HG03159 (cell line): Measurements from ENCODE around the gene OLFM2.
"Not testable (repeated sequence)": the region's sequence is repeated elsewhere in the genome, so short reads cannot be mapped to it uniquely, and the experiment has no call there.

Source experiments
- ATAC-seq: cut with Tn5 transposase; IDR thresholded peaks from one replicate; pipeline ENCODE4 v1.9.1; 2021; ENCODE audit warnings: mild to moderate bottlenecking, moderate library complexity; ENCODE audit not compliant: unreplicated experiment

OLFM2 gene

GRCh38 chr19:9836021-9836420, 100.3 kb downstream of the OLFM2 start:
- no peak for ATAC-seq

DNA sequence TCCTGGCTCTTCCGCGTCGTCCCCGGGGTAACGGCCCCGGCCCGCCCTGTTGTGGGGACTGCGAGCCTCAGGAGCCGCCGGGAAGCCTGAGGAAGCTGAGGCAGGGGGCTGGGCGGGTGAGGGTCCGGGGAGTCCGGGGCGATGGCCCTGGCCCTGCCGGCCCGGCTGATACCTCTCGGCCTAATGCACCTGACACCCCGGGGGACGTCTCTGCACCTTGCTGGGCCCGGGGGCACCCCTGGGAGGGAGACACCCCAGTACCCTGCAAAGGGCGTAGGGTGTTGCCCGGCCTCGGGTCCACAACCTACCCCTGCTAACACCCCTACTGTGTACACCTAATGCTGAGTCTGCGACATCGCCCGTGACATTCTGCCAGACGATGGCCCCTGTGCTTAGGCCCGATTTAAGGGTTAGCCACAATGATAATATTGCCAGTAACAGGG, 100.8 kb downstream of the OLFM2 start:
- peak; percentile 5 for ATAC-seq

- ATAC-seq: peak; percentile 93
Measured at GRCh38 chr19:9834726-9835506, 101.4 kb downstream of the OLFM2 start, which contains the start of gene PIN1. Gene PIN1 (plus strand): TSS chr19:9835318. CDS start chr19:9835345, 27 bp downstream.

DNA sequence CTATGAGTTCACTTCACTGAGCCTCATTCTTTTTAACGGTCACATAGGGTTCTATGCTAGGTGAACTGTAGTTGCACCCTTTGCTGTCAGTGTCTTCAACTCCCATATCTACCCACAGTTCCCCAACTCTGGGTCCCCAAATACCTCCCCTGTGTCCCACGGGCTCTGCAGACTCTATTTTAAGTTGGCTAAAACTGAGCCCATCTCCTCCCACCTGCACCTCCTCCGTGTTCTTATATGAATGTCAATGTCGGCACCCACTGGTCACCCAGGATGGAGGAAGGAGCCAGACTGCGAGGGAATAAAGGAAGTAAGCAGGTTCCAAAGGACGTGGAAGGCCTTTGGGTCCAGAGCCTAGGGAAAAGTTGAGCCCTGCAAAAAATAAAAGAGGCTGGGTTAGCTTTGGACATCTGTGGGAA, 102.0 kb downstream of the OLFM2 start:
- no peak for ATAC-seq

GRCh38 chr19:9828551-9829063, 107.7 kb downstream of the OLFM2 start:
- no peak for ATAC-seq

DNA sequence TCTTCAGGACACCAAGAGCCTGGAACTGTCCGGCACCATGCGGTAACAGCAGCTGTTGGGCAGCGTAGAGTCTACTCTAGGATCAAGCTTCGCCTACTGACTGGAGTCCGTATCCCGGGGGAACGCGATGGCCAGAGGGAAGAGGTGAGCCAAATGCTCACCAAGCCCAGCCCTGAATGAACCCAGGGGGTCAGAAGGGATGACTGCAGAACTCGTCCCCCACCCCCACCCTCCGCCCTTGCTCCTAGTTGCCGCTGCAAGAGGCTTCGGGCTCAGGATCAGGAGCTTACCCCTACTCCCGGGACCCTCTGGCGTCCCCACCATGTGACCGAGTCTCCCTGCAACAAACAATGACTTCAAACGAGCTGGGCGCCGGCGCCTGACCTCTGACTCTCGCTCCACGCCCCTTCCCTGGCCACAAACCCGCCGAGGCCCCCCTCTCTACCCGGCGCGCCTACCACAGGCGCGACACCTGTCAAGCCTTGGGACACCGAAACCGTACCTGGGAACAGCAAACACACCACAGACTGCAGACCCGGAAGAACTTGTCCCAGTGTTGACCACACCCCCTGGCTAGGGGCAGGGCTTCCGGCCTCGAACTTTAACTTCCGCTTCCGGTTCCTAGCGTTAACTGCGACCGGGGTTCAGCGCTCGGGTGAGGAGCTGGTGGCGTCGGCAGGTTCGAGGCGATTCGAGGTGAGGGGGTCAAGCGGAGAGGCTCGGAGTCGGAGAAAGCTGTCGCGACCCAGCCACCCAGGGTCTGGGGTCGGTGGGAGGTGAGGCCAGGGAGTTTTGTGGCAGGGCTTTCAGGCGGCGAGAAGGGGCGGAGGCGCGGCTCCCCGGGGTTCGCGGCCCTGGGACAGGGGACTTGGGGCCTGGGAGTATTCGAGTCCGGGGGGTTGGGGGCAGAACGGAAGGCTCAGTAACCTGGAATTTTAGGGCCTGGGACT, 108.8 kb downstream of the OLFM2 start, which contains the start of gene UBL5:
Gene UBL5 (plus strand): TSS at position 630 of the 950 bp plus-strand sequence. CDS start 420 bp downstream, outside the sequence.
- ATAC-seq: peak; percentile 90

DNA sequence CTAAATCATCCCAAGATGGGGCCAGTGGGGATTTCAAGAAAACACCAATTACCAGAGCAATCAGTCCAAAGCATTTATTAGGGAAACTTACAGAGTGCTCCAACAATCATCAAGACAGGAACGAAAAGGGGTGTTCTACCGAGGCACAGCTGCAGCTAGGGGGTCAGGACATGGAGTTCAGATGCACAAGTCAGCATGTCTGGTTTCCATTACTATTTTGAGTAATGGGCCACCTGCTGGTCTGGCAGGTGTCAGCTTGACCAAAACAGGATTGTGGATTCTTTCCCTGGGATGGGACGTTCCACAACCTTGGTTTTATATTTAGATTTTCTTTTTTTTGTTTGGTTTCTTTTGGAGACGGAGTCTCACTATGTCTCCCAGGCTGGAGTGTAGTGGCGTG, 112.5 kb downstream of the OLFM2 start:
- ATAC-seq: no peak

GRCh38 chr19:9820034-9820433, 116.3 kb downstream of the OLFM2 start:
- not testable (repeated sequence) for ATAC-seq

DNA sequence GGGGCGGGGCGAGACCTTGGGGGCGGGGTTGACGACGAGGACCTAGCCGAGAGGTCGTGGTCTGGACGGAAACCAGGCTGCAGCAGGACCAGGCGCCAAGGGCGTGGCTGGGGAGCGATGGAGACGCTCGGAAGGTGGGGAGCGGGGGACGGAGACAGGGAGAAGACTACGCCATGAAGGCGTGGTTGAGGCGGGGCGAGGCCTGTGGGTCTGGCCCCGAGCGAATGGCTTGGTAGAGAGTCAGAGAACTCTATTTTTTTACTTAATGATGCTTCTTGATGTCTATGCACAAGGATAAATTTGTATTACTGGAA, 116.8 kb downstream of the OLFM2 start:
- ATAC-seq: no peak

GRCh38 chr19:9818734-9819595, 117.3 kb downstream of the OLFM2 start, which contains the start of gene FBXL12:
Gene FBXL12 (minus strand): TSS chr19:9819079. CDS start chr19:9818813, 266 bp downstream.
- ATAC-seq: peak; percentile 78

DNA sequence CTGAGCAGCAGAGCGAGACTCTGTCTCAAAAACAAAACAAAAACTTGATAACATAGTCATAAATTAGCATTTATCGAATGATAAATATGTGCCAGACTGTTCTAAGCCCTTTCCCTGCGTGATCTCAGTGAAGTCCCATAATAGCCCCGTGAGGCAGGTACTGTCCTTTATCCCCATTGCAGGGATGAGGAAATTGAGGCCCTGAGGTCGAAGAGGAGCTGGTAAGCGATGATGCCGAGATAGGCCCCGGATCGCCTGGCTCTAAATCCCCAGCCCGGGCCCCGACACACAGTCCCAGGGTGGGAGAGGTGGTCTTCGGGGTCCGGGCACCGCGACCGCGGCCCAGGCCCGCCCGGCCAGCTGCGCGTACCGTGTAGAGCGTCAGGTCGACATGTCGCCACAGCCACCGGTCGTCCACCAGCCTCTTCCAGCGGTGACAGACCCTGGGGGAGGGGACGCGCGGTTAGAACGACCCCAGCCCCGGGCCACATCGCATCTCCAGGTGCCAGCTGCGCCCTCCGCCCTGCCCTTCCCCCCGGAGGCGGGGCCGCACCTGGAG, 118.1 kb downstream of the OLFM2 start:
- ATAC-seq: no peak

DNA sequence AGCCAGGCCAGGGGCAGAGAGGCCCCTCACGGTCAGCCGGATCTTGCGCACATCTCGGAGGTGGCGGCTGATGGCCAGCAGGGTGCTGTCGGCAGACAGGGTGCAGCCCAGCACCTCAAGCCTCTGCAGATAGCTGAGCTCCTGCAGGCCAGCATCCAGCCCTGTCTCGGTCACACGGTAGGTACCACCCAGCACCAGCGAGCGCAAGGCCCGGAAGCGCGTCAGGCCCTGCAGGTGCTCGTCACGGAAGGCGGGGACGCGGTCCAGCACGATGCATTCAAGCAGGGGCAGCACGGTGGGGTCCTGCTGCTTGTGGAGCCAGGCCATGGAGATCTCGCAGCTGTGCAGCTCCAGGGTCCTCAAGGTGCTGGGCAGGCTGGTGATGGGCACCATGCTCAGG, 125.2 kb downstream of the OLFM2 start:
- no peak for ATAC-seq

- ATAC-seq: no peak
Measured at GRCh38 chr19:9808855-9809824, 127.2 kb downstream of the OLFM2 start.

GRCh38 chr19:9806803-9807202, 129.5 kb downstream of the OLFM2 start:
- no peak for ATAC-seq
